Endometrial microvascular endothelial cells (primary cell): Measurements from ENCODE around the gene ARFIP1. TPM values are rescaled to one million over a fixed set of nuclear protein-coding genes. Genes with fewer than 3 reads are reported as not detected.
"Not testable (repeated sequence)": the region's sequence is repeated elsewhere in the genome, so short reads cannot be mapped to it uniquely, and the experiment has no call there.

Source experiments
- in situ Hi-C: cut with HindIII; loops from 2 replicates; pipeline ENCODE4 v1.10.0; 2017; ENCODE audit warnings: low sequenced_read_pairs, low pct_unique_long_range_greater_than_20kb; ENCODE audit errors: inconsistent ontology term
- total RNA-seq: library from RNA; depleted of rRNA; stranded (reverse); fragments of >200 nt; gene quantifications from one replicate; pipeline ENCODE4 v1.2.3, GENCODE V29; 2015; ENCODE audit errors: inconsistent ontology term

The ARFIP1 gene
- total RNA-seq, 1 donor from 2014 or later = 19.5 TPM

DNA sequence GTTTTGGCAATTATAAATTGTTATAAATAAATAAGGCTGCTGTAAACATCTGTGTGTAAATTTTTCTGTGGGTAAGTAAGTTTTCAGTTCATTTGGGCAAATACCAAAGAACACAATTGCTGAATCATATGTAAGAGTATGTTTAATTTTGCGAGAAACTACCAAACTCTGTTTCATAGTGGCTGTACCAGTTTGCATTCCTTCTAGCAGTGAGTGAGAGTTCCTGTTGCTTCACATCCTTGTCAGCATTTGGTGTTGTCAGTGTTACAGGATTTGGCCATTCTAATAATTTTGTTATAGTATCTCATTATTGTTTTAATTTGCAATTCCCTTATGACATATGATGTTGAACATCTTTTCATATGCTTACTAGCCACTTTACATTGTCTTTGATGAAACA lies 48.4 kb downstream of the ARFIP1 start:
- in situ Hi-C loops = no loop called here

- in situ Hi-C loops = no loop called here
Measured at GRCh38 chr4:152831416-152831815, 51.7 kb downstream of the ARFIP1 start.

DNA sequence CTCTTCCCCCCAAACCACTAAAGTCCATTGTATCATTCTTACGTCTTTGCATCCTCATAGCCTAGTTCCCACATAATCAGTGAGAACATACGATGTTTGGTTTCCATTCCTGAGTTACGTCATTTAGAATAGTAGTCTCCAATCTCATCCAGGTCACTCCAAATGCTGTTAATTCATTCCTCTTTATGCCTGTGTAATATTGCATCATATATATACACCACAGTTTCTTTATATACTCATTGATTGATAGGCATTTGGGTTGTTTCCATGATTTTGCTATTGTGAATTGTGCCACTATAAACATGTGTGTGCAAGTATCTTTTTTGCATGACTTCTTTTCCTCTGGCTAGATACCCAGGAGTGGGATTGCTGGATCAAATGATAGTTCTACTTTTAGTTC lies 57.2 kb downstream of the ARFIP1 start:
- in situ Hi-C loops = no loop called here

DNA sequence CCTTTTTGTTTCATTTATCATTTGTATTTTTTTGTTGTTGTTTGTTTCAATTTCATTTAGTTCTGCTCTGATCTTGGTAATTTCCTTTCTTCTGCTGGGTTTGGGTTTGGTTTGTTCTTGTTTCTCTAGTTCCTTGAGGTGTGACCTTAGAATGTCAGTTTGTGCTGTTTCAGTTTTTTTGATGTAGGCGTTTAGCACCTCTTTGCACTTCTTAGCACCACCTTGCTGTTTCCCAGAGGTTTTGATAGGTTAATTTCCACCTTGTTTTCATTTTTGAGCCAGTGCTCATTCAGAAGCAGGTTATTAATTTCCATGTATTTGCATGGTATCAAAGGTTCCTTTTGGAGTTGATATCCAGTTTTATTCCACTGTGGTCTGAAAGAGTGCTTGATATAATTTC lies 60.0 kb downstream of the ARFIP1 start:
- in situ Hi-C loops = not testable (repeated sequence)

DNA sequence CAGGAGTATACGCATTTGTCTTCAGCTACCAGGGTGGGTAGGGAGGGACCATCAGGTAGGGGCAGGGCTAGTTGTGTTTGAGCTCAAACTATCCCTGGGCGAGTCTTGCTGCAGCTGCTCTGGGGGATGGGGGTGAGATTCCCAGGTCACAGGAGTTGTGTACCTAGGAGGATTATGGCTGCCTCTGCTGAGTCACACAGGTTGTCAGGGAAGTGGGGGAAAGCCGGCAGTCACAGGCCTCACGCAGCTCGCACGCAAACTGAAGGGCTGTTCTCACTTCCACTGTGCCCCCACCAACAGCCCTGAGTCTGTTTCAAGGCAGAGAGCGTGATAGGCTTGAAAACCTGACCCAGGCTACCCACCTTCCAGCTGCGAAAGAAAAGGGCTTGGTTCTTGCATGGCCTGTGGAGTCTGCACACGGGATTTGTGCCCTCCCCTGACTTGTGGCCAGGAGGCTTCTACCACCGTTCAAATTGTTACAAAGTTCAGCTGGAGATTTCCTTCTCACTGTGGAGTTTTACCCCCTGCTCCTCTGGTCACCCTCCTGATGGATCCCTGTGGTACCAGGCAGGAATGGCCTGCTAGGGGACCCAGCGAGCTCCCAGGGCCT lies 63.8 kb downstream of the ARFIP1 start:
- in situ Hi-C loops = no loop called here

GRCh38 chr4:152847376-152847775 lies 67.6 kb downstream of the ARFIP1 start:
- in situ Hi-C loops = no loop called here

DNA sequence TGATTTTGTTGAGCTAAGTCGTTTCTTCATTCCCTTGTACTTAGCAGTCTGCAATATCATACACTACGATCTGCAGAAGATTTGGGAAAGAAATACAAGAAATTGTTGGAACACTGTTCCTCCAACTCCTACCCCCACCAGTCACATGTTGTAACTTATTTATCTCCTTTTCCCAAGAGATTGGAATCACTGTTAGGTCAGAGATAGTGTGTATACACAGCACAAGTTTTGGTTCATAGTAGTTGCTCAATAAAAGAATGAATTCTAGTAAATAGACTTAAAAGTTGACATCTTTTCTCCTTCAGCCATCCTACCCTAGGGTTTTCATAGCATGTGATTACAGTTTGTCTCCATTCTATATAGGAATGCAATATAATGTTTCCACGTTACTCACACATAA lies 68.8 kb downstream of the ARFIP1 start:
- in situ Hi-C loops = no loop called here

DNA sequence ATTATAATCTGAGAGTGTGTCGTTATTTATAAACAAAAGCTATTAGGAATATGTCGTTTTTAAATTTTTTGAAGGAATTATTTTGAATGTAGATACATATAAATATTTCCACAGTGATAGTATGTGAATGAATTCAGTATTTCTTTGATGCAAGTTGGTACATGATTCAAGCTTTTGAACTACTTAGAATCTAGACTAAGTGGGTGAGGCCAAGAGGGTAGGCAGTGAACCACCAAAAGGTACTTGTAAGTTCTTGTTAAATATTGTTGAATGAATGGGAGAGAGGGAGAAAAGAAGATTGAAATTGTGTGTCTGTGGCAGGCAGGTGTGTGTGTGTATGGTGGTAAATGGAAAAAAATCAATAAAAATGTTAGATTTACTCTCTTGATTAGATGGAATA lies 69.6 kb downstream of the ARFIP1 start:
- in situ Hi-C loops = no loop called here

DNA sequence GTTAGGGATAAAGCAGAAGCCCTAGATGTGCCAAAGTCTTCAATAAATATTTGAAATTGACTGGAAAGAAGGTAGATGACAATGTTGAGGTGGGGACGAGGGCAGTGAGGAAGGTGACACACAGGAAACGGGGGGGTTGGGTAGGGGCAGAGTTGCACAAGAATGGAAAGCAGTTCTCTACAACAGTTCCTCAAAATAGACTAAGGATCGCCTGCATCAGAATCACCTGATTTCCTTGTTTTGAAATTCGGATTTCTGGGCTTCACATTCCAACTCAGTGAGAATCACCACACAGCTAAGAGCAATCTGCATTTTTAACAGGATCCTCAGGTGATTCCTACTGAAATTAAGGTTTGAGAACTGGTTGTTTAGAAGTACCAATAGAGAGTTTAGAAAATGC lies 70.6 kb downstream of the ARFIP1 start:
- in situ Hi-C loops = no loop called here

GRCh38 chr4:152851226-152851625 lies 71.5 kb downstream of the ARFIP1 start:
- in situ Hi-C loops = no loop called here

DNA sequence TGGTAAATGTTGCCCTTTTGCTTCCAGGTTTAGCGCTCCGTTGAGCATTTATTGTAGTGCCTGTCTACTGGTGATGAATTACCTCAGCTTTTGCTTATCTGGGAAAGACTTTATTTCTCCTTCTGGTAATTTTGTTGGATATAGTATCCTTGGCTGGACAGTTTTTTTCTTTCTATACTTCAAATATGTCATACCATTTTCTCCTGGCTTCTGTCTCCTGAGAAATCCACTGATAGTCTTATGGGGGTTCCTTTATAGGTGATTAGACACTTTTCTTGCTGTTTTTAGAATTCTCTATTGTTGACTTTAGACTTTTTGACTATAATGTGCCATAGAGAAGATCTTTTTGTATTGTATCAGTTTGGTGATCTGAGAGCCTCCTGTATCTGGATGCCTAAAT lies 73.5 kb downstream of the ARFIP1 start:
- in situ Hi-C loops = no loop called here

DNA sequence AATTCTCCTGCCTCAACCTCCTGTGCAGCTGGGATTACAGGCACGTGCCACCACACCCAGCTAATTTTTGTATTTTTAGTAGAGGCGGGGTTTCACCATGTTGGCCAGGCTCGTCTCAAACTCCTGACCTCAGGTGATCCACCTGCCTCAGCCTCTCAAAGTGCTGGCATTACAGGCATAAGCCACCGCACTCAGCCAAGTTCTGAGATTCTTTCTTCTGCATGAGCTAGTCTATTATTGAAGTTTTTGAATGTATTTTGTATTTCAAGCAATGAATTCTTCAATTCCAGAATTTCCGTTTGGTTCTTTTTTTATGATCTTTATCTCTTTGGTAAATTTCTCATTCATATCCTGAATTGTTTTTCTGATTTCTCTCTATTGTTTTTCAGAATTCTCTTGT lies 74.3 kb downstream of the ARFIP1 start:
- in situ Hi-C loops = not testable (repeated sequence)

- in situ Hi-C loops = no loop called here
Measured at GRCh38 chr4:152856960-152857359, 77.2 kb downstream of the ARFIP1 start.

- in situ Hi-C loops = no loop called here
Measured at GRCh38 chr4:152858934-152859333, 79.2 kb downstream of the ARFIP1 start.

GRCh38 chr4:152860046-152860445 lies 80.3 kb downstream of the ARFIP1 start:
- in situ Hi-C loops = no loop called here

GRCh38 chr4:152862608-152863007 lies 82.9 kb downstream of the ARFIP1 start:
- in situ Hi-C loops = no loop called here

GRCh38 chr4:152864361-152864760 lies 84.6 kb downstream of the ARFIP1 start:
- in situ Hi-C loops = no loop called here

DNA sequence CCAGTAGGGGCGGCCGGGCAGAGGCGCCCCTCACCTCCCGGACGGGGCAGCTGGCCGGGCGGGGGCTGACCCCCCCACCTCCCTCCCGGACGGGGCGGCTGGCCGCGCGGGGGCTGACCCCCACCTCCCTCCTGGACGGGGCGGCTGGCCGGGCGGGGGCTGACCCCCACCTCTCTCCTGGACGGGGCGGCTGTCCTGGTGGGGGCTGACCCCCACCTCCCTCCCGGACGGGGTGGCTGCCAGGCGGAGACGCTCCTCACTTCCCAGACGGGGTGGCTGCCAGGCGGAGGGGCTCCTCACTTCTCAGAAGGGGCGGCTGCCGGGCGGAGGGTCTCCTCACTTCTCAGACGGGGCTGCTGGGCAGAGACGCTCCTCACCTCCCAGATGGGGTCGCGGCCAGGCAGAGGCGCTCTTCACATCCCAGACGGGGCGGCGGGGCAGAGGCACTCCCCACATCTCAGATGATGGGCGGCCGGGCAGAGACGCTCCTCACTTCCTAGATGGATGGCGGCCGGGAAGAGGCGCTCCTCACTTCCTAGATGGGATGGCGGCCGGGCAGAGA lies 86.8 kb downstream of the ARFIP1 start:
- in situ Hi-C loops = not testable (repeated sequence)

DNA sequence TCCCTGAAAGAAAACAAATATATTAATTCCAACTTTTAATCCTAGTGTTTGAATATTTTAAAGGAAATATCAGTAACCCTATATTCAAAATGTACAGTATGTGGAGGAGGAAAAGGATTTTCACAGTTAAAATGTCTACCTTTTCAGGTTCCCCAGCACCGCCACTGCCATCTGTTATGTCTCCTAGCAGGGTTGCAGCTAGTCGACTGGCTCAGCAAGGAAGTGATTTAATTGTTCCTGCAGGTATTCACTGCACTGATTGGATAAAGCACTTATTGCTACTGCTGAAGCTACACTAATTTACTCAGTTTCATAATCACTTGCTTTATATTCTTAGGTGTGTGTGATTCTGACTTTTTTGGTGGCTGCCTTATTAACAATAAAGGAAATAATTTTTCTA lies 90.9 kb downstream of the ARFIP1 start:
- in situ Hi-C loops = no loop called here

DNA sequence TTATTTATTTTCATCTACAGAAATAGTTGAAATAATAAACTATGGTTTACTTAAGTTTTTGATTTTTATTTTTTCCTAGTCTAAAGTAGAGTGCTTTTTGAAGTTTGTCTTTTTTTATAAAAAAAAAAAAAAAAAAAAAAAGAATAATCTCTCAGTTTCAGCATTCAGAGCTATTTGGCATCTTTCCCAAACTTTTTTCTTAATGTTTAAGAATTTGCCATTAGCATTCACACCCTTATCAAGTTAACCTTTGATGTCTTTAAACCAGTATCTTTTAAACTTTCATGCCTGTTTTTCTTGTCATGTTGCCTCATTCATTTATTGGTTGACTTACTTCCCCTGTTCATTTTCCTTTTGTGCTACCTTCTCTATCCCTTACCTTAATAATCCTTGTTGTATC lies 95.5 kb downstream of the ARFIP1 start:
- in situ Hi-C loops = no loop called here

GRCh38 chr4:152877868-152878267 lies 98.1 kb downstream of the ARFIP1 start:
- in situ Hi-C loops = no loop called here
